HepG2 (cell line): Measurements from ENCODE around the gene NOCT. TPM values are rescaled to one million over a fixed set of nuclear protein-coding genes. Genes with fewer than 3 reads are reported as not detected.
A peak's percentile ranks its signal among the peaks of the same experiment; 100 is the strongest.

Experiments used
- ATAC-seq: fragments of 200-7000 bp; cut with Tn5 transposase; 3 replicates; pipeline ENCODE4 v1.9.1; 2020; ENCODE audit warnings: mild to moderate bottlenecking, moderate library complexity
- BruUV-seq: library from RNA; stranded (reverse); fragments of 400-500 nt; replicated peaks from 2 replicates; lab custom pipeline; 2021; lab: Mats Ljungman, UMichigan
- CTCF ChIA-PET: fragments of 300-600 bp; formaldehyde crosslinking; extraction: SDS; loops from one replicate; lab custom pipeline; 2021; ENCODE audit warnings: low total read pairs, inconsistent platforms, low intra/inter-chr PET ratio; lab: Yijun Ruan, JAX
- POLR2A ChIA-PET: fragments of 350-600 bp; sonication (Branson Sonifier 250); formaldehyde crosslinking; loops from one replicate; lab custom pipeline; 2020; ENCODE audit warnings: antibody characterized with exemption, inconsistent platforms; lab: Yijun Ruan, JAX
- DNase-seq: peaks from one replicate; pipeline ENCODE4 v3.0.0-alpha.2; 2015; ENCODE audit warnings: low spot score
- FAIRE-seq: peaks from 3 replicates; lab custom pipeline; 2011; peaks lifted over from hg19 to GRCh38; lab: Jason Lieb, UNC
- H2AFZ ChIP-seq: one replicate; pipeline ENCODE4 v1.6.1; 2011; ENCODE audit warnings: low read length, inconsistent platforms
- H3K27ac ChIP-seq: fragments of 300-600 bp; 3 replicates; pipeline ENCODE4 v1.8.0; 2011; ENCODE audit warnings: mixed run types, mild to moderate bottlenecking, mixed read lengths, low read length, inconsistent platforms; ENCODE audit not compliant: insufficient read depth; ENCODE audit errors: extremely low read length
- H3K27me3 ChIP-seq, 2 experiments: fragments of 200-600 bp in 1 of 2; 2 replicates in 1 of 2; 3 replicates in 1 of 2; pipeline versions ENCODE4 v1.6.0 to v1.8.0; 2011; ENCODE audit warnings: low read length in 2 of 2, mild to moderate bottlenecking in 2 of 2, moderate library complexity in 2 of 2, inconsistent platforms in 1 of 2; ENCODE audit not compliant: insufficient read depth in 2 of 2, control insufficient read depth in 1 of 2
- H3K36me3 ChIP-seq, 2 experiments: fragments of 200-600 bp in 1 of 2; replicated peaks in 1 of 2; 2 replicates in 1 of 2; 3 replicates in 1 of 2; pipeline versions ENCODE4 v1.5.1 to v1.8.0; 2011; ENCODE audit warnings: low read length in 2 of 2, inconsistent platforms in 1 of 2; ENCODE audit not compliant: insufficient read depth in 2 of 2, control insufficient read depth in 1 of 2
- H3K4me1 ChIP-seq: 2 replicates; pipeline ENCODE4 v1.5.1; 2012; ENCODE audit warnings: low read length, inconsistent platforms; ENCODE audit not compliant: insufficient read depth
- H3K4me2 ChIP-seq: 2 replicates; pipeline ENCODE4 v1.6.0; 2011; ENCODE audit warnings: low read depth, low read length, inconsistent platforms
- H3K4me3 ChIP-seq, 3 experiments: fragments of 200-600 bp in 1 of 3; sonication (generic), shearing (Covaris generic) in 1 of 3; replicated peaks in 1 of 3; 2 replicates each; pipeline ENCODE4 v1.5.1; 2011 to 2016; ENCODE audit warnings: low read length in 3 of 3, inconsistent platforms in 2 of 3, low read depth in 2 of 3, mild to moderate bottlenecking in 2 of 3, control low read depth in 1 of 3, mixed read lengths in 1 of 3; ENCODE audit not compliant: insufficient read depth in 1 of 3
- H3K79me2 ChIP-seq: one replicate; pipeline ENCODE4 v1.6.1; 2011; ENCODE audit warnings: low read length, inconsistent platforms; ENCODE audit not compliant: insufficient read depth
- H3K9ac ChIP-seq: 2 replicates; pipeline ENCODE4 v1.6.0; 2011; ENCODE audit warnings: mild to moderate bottlenecking, low read depth, low read length, inconsistent platforms; ENCODE audit not compliant: insufficient read depth
- H3K9me3 ChIP-seq: 2 replicates; pipeline ENCODE4 v1.5.1; 2012; ENCODE audit warnings: mild to moderate bottlenecking, low read length
- H4K20me1 ChIP-seq: 2 replicates; pipeline ENCODE4 v1.6.0; 2011; ENCODE audit warnings: inconsistent platforms, mild to moderate bottlenecking, low read length, moderate library complexity; ENCODE audit not compliant: insufficient read depth
- HMGA1 ChIP-seq: sonication (generic); formaldehyde crosslinking; conservative IDR thresholded peaks from 2 replicates; pipeline ENCODE4 v1.4.0; 2020; ENCODE audit warnings: missing genetic modification reagents
- ZBTB39 ChIP-seq: sonication (generic); formaldehyde crosslinking; IDR thresholded peaks from 2 replicates; pipeline ENCODE4 v1.5.0; 2020; ENCODE audit warnings: missing genetic modification reagents
- ZBTB43 ChIP-seq: sonication (generic); formaldehyde crosslinking; conservative IDR thresholded peaks from 2 replicates; pipeline ENCODE4 v1.4.0; 2020; ENCODE audit warnings: missing genetic modification reagents
- ZIK1 ChIP-seq: sonication (generic); formaldehyde crosslinking; IDR thresholded peaks from 2 replicates; pipeline ENCODE4 v1.5.0; 2020; ENCODE audit warnings: mild to moderate bottlenecking, low read depth, missing genetic modification reagents, borderline replicate concordance
- ZNF7 ChIP-seq: IDR thresholded peaks from 2 replicates; pipeline ENCODE4 v1.6.1; 2016; ENCODE audit warnings: missing biosample characterization, missing genetic modification reagents
- WGBS: methylation state at CpG from one replicate; pipeline ENCODE4 v1.1.6; 2017; ENCODE audit warnings: low lambda C conversion rate; 5-methylcytosine and 5-hydroxymethylcytosine counted together
- in situ Hi-C: cut with HindIII; loops from 2 replicates; pipeline ENCODE4 v1.10.0; 2017; ENCODE audit warnings: low pct_unique_long_range_greater_than_20kb; ENCODE audit not compliant: extremely low pct_ligation_motif_present
- intact Hi-C: fragments of 100-400 bp; cut with micrococcal nuclease; formaldehyde crosslinking; loops from one replicate; pipeline ENCODE4 v1.10.0; 2022; ENCODE audit not compliant: unreplicated experiment
- polyA plus RNA-seq, 8 experiments: library from polyadenylated mRNA; depleted of rRNA in 3 of 8; stranded (reverse) in 7 of 8; unstranded in 1 of 8; fragments of >200 nt; fragmentation: Illumina TruSeq in 4 of 8; extraction: Trizol in 4 of 8; gene quantifications; 2 replicates each; pipeline versions ENCODE4 v1.2.1 to v1.2.3, GENCODE V29; 2011 to 2016; ENCODE audit warnings: low read depth in 4 of 8, missing spikeins in 1 of 8, mixed read lengths in 1 of 8; ENCODE audit not compliant: insufficient read depth in 1 of 8
- total RNA-seq, 5 experiments: library from RNA; depleted of rRNA; stranded (reverse); fragments of >200 nt; fragmentation: Illumina TruSeq; extraction: Trizol; gene quantifications; 2 replicates each; pipeline ENCODE4 v1.2.3, GENCODE V29; 2016; ENCODE audit warnings: low read depth in 1 of 5

The NOCT gene
- total and polyA plus RNA-seq, 2 of the 13 experiments (the other 11 are each of a cell fraction or from before 2014, with no cell fraction given), result 3.6 to 13.1 TPM

GRCh38 chr4:138983690-138984089 lies 31.9 kb upstream of the NOCT start (continued):
- TF ChIP-seq ZBTB43, result no peak
- TF ChIP-seq, all 625 proteins: peak for 0

GRCh38 chr4:138984647-138985046 lies 30.9 kb upstream of the NOCT start:
- BruUV-seq, result no TSS peak

More at GRCh38 chr4:138984647-138985046, 30.9 kb upstream of the NOCT start:
- no peak overlapping the region for H2AFZ ChIP-seq
- WGBS, result 42% methylated on average over 1 of the region's 1 CpG
- H3K36me3 ChIP-seq, result no peaks in the 10 kb centered on the region
- ATAC-seq (no peak), DNase-seq (no peak), FAIRE-seq (no peak)
- no peak overlapping the region for H3K9ac ChIP-seq
- H4K20me1 ChIP-seq, result no peaks in the 10 kb centered on the region
- TF ChIP-seq ZIK1, result no peak
- TF ChIP-seq ZBTB39 (CRISPR knock-in tag), result no peak
- no peak for TF ChIP-seq HMGA1 (CRISPR knock-in tag)
- TF ChIP-seq ZNF7, result peak; percentile 87
- no peak overlapping the region for H3K4me3 ChIP-seq
- intact Hi-C loops (no loop called here), in situ Hi-C loops (no loop called here)
- ChIA-PET CTCF (no interaction called here), POLR2A (no interaction called here)
- H3K9me3 ChIP-seq, result no peaks in the 10 kb centered on the region
- no peak overlapping the region for H3K4me2 ChIP-seq
- H3K27ac ChIP-seq, result no peak overlapping the region
- no peaks in the 10 kb centered on the region for H3K27me3 ChIP-seq
- no peaks in the 10 kb centered on the region for H3K79me2 ChIP-seq
- peaks cover 22% of the 10 kb centered on the region for H3K4me1 ChIP-seq
